Left renal cortex interstitium (tissue), 4 donors: ENCODE data around the gene GPC2. TPM values are rescaled to one million over a fixed set of nuclear protein-coding genes. Genes with fewer than 3 reads are reported as not detected.

Experiments
- DNase-seq, 4 donors: peaks; one replicate each; pipeline ENCODE4 v3.0.0-alpha.2; 2013; ENCODE audit warnings: low read depth in 4 of 4, low spot score in 2 of 4, missing footprints in 1 of 4
- polyA plus RNA-seq, 4 donors: library from polyadenylated mRNA; unstranded; fragments of 120-200 nt; gene quantifications; one replicate each; pipeline ENCODE4 v1.2.1, GENCODE V29; 2013; ENCODE audit not compliant: insufficient read length in 4 of 4

The GPC2 gene
- polyA plus RNA-seq, 4 donors: 5.9 to 17.4 (median 13.1) TPM

GRCh38 chr7:100171087-100171681, 6.0 kb downstream of the GPC2 start:
- DNase-seq: no peak

- DNase-seq: no peak
Observed at GRCh38 chr7:100170101-100170897, 6.9 kb downstream of the GPC2 start.

GRCh38 chr7:100169147-100169850, 7.9 kb downstream of the GPC2 start:
- DNase-seq: no peak

GRCh38 chr7:100167912-100168323, 9.3 kb downstream of the GPC2 start:
- DNase-seq: no peak

GRCh38 chr7:100166970-100167911, 9.9 kb downstream of the GPC2 start:
- no peak for DNase-seq

- no peak for DNase-seq
Observed at GRCh38 chr7:100166317-100166940, 10.8 kb downstream of the GPC2 start.

- no peak for DNase-seq
Observed at GRCh38 chr7:100163871-100164270, 13.3 kb downstream of the GPC2 start.

- DNase-seq: no peak
Observed at GRCh38 chr7:100163006-100163531, 14.1 kb downstream of the GPC2 start.

- no peak for DNase-seq
Observed at GRCh38 chr7:100160067-100160466, 17.1 kb downstream of the GPC2 start.

GRCh38 chr7:100159099-100159623, 18.0 kb downstream of the GPC2 start:
- no peak for DNase-seq

- peak in 3 of 4 donors; percentile 76 to 88 (median 87) for DNase-seq
Observed at GRCh38 chr7:100158229-100159098, 18.7 kb downstream of the GPC2 start, which contains the start of gene TRAPPC14. TRAPPC14 (minus strand) TSS chr7:100158723; CDS start chr7:100158499, 224 bp downstream.

GRCh38 chr7:100157334-100158228, 19.6 kb downstream of the GPC2 start:
- DNase-seq: no peak

GRCh38 chr7:100157069-100157333, 20.2 kb downstream of the GPC2 start:
- no peak for DNase-seq

GRCh38 chr7:100156331-100157068, 20.7 kb downstream of the GPC2 start:
- DNase-seq: no peak

- DNase-seq: no peak
Observed at GRCh38 chr7:100155553-100156317, 21.4 kb downstream of the GPC2 start.
